Spleen (tissue), 11 donors: ENCODE measurements around the gene SLC40A1. TPM values are rescaled to one million over a fixed set of nuclear protein-coding genes. Genes with fewer than 3 reads are reported as not detected.

Experiments used
- DNase-seq: peaks from one replicate; pipeline ENCODE4 v3.0.0-alpha.2; 2020
- H3K27ac ChIP-seq, 8 donors: fragments of 200-600 bp; sonication (generic) in 7 of 8; 1 replicate in 4 of 8; 2 replicates in 4 of 8; pipeline versions ENCODE4 v1.5.0 to v1.8.0; 2016 to 2021; ENCODE audit warnings: inconsistent platforms in 4 of 8, mild to moderate bottlenecking in 4 of 8, moderate library complexity in 1 of 8
- H3K27me3 ChIP-seq, 7 donors: fragments of 200-600 bp; sonication (generic) in 6 of 7; replicated peaks in 1 of 7; 1 replicate in 4 of 7; 2 replicates in 3 of 7; pipeline versions ENCODE4 v1.5.0 to v1.8.0; 2016 to 2021; ENCODE audit warnings: inconsistent platforms in 3 of 7, mild to moderate bottlenecking in 1 of 7
- H3K36me3 ChIP-seq, 6 donors: fragments of 200-600 bp; sonication (generic) in 5 of 6; 1 replicate in 4 of 6; 2 replicates in 2 of 6; pipeline versions ENCODE4 v1.5.0 to v1.8.0; 2016 to 2021; ENCODE audit warnings: inconsistent platforms in 2 of 6
- H3K4me1 ChIP-seq, 6 donors: fragments of 200-600 bp; sonication (generic) in 5 of 6; 1 replicate in 3 of 6; 2 replicates in 3 of 6; pipeline versions ENCODE4 v1.5.0 to v1.8.0; 2016 to 2021; ENCODE audit warnings: inconsistent platforms in 3 of 6
- H3K4me3 ChIP-seq, 8 donors: fragments of 200-600 bp; sonication (generic) in 7 of 8; 1 replicate in 4 of 8; 2 replicates in 4 of 8; pipeline versions ENCODE4 v1.5.0 to v1.8.0; 2016 to 2021; ENCODE audit warnings: inconsistent platforms in 4 of 8, mild to moderate bottlenecking in 4 of 8, moderate library complexity in 2 of 8
- H3K9me3 ChIP-seq, 8 donors: fragments of 200-600 bp; sonication (generic) in 7 of 8; 1 replicate in 4 of 8; 2 replicates in 4 of 8; pipeline versions ENCODE4 v1.5.0 to v1.8.0; 2016 to 2021; ENCODE audit warnings: inconsistent platforms in 4 of 8
- CTCF ChIP-seq, 11 experiments: fragments of 200-600 bp in 7 of 11; fragments of 450-650 bp in 4 of 11; sonication (generic) in 4 of 11; IDR thresholded peaks in 8 of 11; conservative IDR thresholded peaks in 3 of 11; 1 replicate in 7 of 11; 2 replicates in 4 of 11; pipeline versions ENCODE4 v1.4.0 to v1.8.0; 2016 to 2021; ENCODE audit warnings: antibody characterized with exemption in 11 of 11, inconsistent platforms in 4 of 11, mild to moderate bottlenecking in 1 of 11
- POLR2A ChIP-seq, 3 donors: fragments of 450-650 bp; IDR thresholded peaks; one replicate each; pipeline ENCODE4 v1.5.1; 2017; ENCODE audit warnings: antibody characterized with exemption in 3 of 3, mild to moderate bottlenecking in 1 of 3
- POLR2AphosphoS5 ChIP-seq, 3 donors: sonication (generic); formaldehyde crosslinking; IDR thresholded peaks; one replicate each; pipeline ENCODE4 v1.5.1; 2017; ENCODE audit warnings: antibody characterized with exemption in 3 of 3
- WGBS, 5 donors: extraction: QIAGEN DNeasy Blood & Tissue Kit in 3 of 5; methylation state at CpG; one replicate each; pipeline versions ENCODE4 v1.1.5 to v1.1.7; 2013 to 2018; 5-methylcytosine and 5-hydroxymethylcytosine counted together
- intact Hi-C: fragments of 100-400 bp; cut with DNase I; formaldehyde crosslinking; loops from one replicate; pipeline ENCODE4 v1.15.0; 2023; ENCODE audit warnings: low total_unique reads
- polyA plus RNA-seq, 3 donors: library from polyadenylated mRNA; stranded (reverse); fragments of 200-250 nt; gene quantifications; one replicate each; pipeline ENCODE4 v1.2.1, GENCODE V29; 2013
- total RNA-seq, 7 donors: library from RNA; depleted of rRNA in 3 of 7; stranded (reverse); fragments of >200 nt in 3 of 7; fragmentation: NEBNext Ultra II Directional in 4 of 7; extraction: Animal tissue kit (Norgen Biotek cat#: 25700) in 4 of 7; gene quantifications; one replicate each; pipeline versions ENCODE4 v1.1.0 to v1.2.1, GENCODE V29; 2016 to 2021
- donor health status: healthy with polysubstance abuse.
- donor health status: DM: no; HTN: no; CAD: no; lungs with moderate emphysema.
- donor health status: DM: no; HTN: no; CAD: no.
- donor health status: Bipolar disorder and iron deficiency.
- donor health status: healthy.
- donor health status: DM: no; HTN: no; CAD: no.
- donor health status: DM: yes; HTN: yes; CAD: no.

Gene SLC40A1
- total and polyA plus RNA-seq, 10 donors = 55.7 to 843 (median 455) TPM

GRCh38 chr2:189542145-189542882 is 38.3 kb downstream of the SLC40A1 start:
- Histone ChIP-seq H3K9me3 (no peaks in the 10 kb centered on the region), H3K4me3 (no peak overlapping the region), H3K36me3 (no peaks in the 10 kb centered on the region), H3K27ac (no peak overlapping the region), H3K27me3 (no peaks in the 10 kb centered on the region), H3K4me1 (no peaks in the 10 kb centered on the region)
- intact Hi-C loops = no loop called here
- WGBS, 5 donors = 83 to 95% (median 90%) methylated on average over 6 of the region's 6 CpGs
- no peak for TF ChIP-seq POLR2A (IDR thresholded peaks at IDR 0.05)
- no peak for TF ChIP-seq CTCF (IDR thresholded peaks at IDR 0.05 in 8 of 11, conservative IDR thresholded peaks at IDR 0.05 in 3 of 11)
- TF ChIP-seq POLR2AphosphoS5 (IDR thresholded peaks at IDR 0.05) = no peak
- no peak for DNase-seq

DNA sequence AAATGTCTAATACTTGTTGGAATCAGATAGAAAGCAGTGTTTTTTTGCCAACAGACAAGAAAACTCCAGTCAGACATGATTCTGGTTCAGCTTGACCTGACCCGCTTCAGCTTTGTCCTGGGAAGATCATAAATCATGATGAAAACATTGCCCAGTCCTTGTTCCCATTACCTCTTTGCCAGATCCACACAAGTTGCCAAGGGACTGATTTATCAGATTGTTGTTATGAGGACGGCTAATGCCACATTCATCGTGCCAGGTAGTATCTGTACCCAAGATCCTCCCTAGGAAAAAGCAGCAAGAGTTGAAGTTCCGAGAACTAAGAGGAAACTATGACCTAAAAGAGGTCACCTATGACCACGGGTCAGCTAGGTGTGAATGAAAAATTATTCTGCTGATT is 39.0 kb downstream of the SLC40A1 start:
- no peak overlapping the region for H3K4me3 ChIP-seq
- no peak for DNase-seq
- H3K9me3 ChIP-seq = no peaks in the 10 kb centered on the region
- no peaks in the 10 kb centered on the region for H3K36me3 ChIP-seq
- WGBS, 5 donors = 89 to 94% (median 91%) methylated on average over 5 of the region's 5 CpGs
- no peaks in the 10 kb centered on the region for H3K4me1 ChIP-seq
- intact Hi-C loops = no loop called here
- no peaks in the 10 kb centered on the region for H3K27me3 ChIP-seq
- no peak overlapping the region for H3K27ac ChIP-seq
- no peak for TF ChIP-seq POLR2AphosphoS5 (IDR thresholded peaks at IDR 0.05)
- TF ChIP-seq POLR2A (IDR thresholded peaks at IDR 0.05) = no peak
- no peak for TF ChIP-seq CTCF (IDR thresholded peaks at IDR 0.05 in 8 of 11, conservative IDR thresholded peaks at IDR 0.05 in 3 of 11)

GRCh38 chr2:189540551-189540950 is 40.0 kb downstream of the SLC40A1 start:
- no peak overlapping the region for H3K27ac ChIP-seq
- DNase-seq = no peak
- no peaks in the 10 kb centered on the region for H3K4me1 ChIP-seq
- H3K27me3 ChIP-seq = no peaks in the 10 kb centered on the region
- H3K9me3 ChIP-seq = no peaks in the 10 kb centered on the region
- H3K4me3 ChIP-seq = no peak overlapping the region
- WGBS, 5 donors = 91 to 100% (median 96%) methylated on average over 1 of the region's 1 CpG
- intact Hi-C loops = no loop called here
- no peaks in the 10 kb centered on the region for H3K36me3 ChIP-seq
- no peak for TF ChIP-seq CTCF (IDR thresholded peaks at IDR 0.05 in 8 of 11, conservative IDR thresholded peaks at IDR 0.05 in 3 of 11)
- TF ChIP-seq POLR2AphosphoS5 (IDR thresholded peaks at IDR 0.05) = no peak
- no peak for TF ChIP-seq POLR2A (IDR thresholded peaks at IDR 0.05)

GRCh38 chr2:189538402-189538801 is 42.2 kb downstream of the SLC40A1 start:
- intact Hi-C loops = no loop called here
- no peaks in the 10 kb centered on the region for H3K4me1 ChIP-seq
- WGBS, 5 donors = 42 to 91% (median 89%) methylated on average over 1 of the region's 1 CpG
- TF ChIP-seq CTCF (IDR thresholded peaks at IDR 0.05 in 8 of 11, conservative IDR thresholded peaks at IDR 0.05 in 3 of 11) = no peak
- TF ChIP-seq POLR2A (IDR thresholded peaks at IDR 0.05) = no peak
- TF ChIP-seq POLR2AphosphoS5 (IDR thresholded peaks at IDR 0.05) = no peak
- no peak for DNase-seq
- H3K4me3 ChIP-seq = no peak overlapping the region
- H3K27ac ChIP-seq = no peak overlapping the region
- no peaks in the 10 kb centered on the region for H3K27me3 ChIP-seq
- H3K9me3 ChIP-seq = no peaks in the 10 kb centered on the region
- H3K36me3 ChIP-seq = no peaks in the 10 kb centered on the region
